Effector CD8-positive, alpha-beta T cell (primary cell): ENCODE measurements around the gene SRR.

Experiments
- DNase-seq: peaks from one replicate; lab custom pipeline; 2025; lab: John Stamatoyannopoulos, UW

SRR gene

GRCh38 chr17:2371183-2372130 is 67.7 kb downstream of the SRR start:
- no peak for DNase-seq

GRCh38 chr17:2372180-2372579 is 68.4 kb downstream of the SRR start:
- no peak for DNase-seq

- no peak for DNase-seq
Observed at GRCh38 chr17:2372681-2373080, 68.9 kb downstream of the SRR start.

GRCh38 chr17:2373179-2373578 is 69.4 kb downstream of the SRR start:
- DNase-seq, result no peak
